SK-N-SH treated with all-trans-retinoic acid at 6 μM for 48 hours (cell line): ENCODE measurements around the gene C5orf47.

Experiments
- ATAC-seq: fragments of 200-7000 bp; cut with Tn5 transposase; 3 replicates; pipeline ENCODE4 v1.9.1; 2020; ENCODE audit warnings: mild to moderate bottlenecking, moderate library complexity
- ARNTL ChIP-seq: fragments of 450-650 bp; formaldehyde crosslinking; IDR thresholded peaks from 2 replicates; pipeline ENCODE4 v1.5.0; 2020; ENCODE audit warnings: low read depth, mild to moderate bottlenecking, moderate library complexity, borderline replicate concordance
- BACH2 ChIP-seq: fragments of 250-450 bp; sonication (Bioruptor Pico); IDR thresholded peaks from 2 replicates; pipeline ENCODE4 v1.9.0; 2021; ENCODE audit warnings: mild to moderate bottlenecking, borderline replicate concordance
- ESRRG ChIP-seq: fragments of 250-450 bp; sonication (Bioruptor Pico); IDR thresholded peaks from 2 replicates; pipeline ENCODE4 v1.6.1; 2021; ENCODE audit warnings: mild to moderate bottlenecking
- GLIS3 ChIP-seq: fragments of 250-450 bp; sonication (Bioruptor Pico); IDR thresholded peaks from 2 replicates; pipeline ENCODE4 v1.5.0; 2020; ENCODE audit warnings: mild to moderate bottlenecking, moderate library complexity
- ISL1 ChIP-seq: fragments of 250-450 bp; sonication (Bioruptor Pico); IDR thresholded peaks from 2 replicates; pipeline ENCODE4 v2.1.2; 2022; ENCODE audit warnings: mild to moderate bottlenecking, moderate library complexity
- PATZ1 ChIP-seq: fragments of 250-450 bp; sonication (Bioruptor Pico); IDR thresholded peaks from 2 replicates; pipeline ENCODE4 v1.8.0; 2020; ENCODE audit warnings: mild to moderate bottlenecking, moderate library complexity, borderline replicate concordance
- POU6F1 ChIP-seq: fragments of 250-450 bp; sonication (Bioruptor Pico); IDR thresholded peaks from 2 replicates; pipeline ENCODE4 v1.8.0; 2021; ENCODE audit warnings: low read depth, mild to moderate bottlenecking, moderate library complexity, borderline replicate concordance
- PPARA ChIP-seq: fragments of 250-450 bp; sonication (Bioruptor Pico); IDR thresholded peaks from 2 replicates; pipeline ENCODE4 v1.5.0; 2020; ENCODE audit warnings: mild to moderate bottlenecking, borderline replicate concordance
- RARB ChIP-seq: fragments of 250-450 bp; sonication (Bioruptor Pico); IDR thresholded peaks from 2 replicates; pipeline ENCODE4 v1.8.0; 2021; ENCODE audit warnings: mild to moderate bottlenecking, moderate library complexity
- SNAI2 ChIP-seq: fragments of 250-450 bp; sonication (Bioruptor Pico); IDR thresholded peaks from 2 replicates; pipeline ENCODE4 v1.5.0; 2020; ENCODE audit warnings: mild to moderate bottlenecking, moderate library complexity
- TCF4 ChIP-seq: fragments of 250-450 bp; sonication (Bioruptor Pico); IDR thresholded peaks from 2 replicates; pipeline ENCODE4 v1.8.0; 2021; ENCODE audit warnings: mild to moderate bottlenecking, moderate library complexity, borderline replicate concordance
- TOX ChIP-seq: fragments of 250-450 bp; sonication (Bioruptor Pico); IDR thresholded peaks from 2 replicates; pipeline ENCODE4 v1.8.0; 2021; ENCODE audit warnings: mild to moderate bottlenecking, moderate library complexity, borderline replicate concordance
- TSHZ2 ChIP-seq: fragments of 250-450 bp; sonication (Bioruptor Pico); IDR thresholded peaks from 2 replicates; pipeline ENCODE4 v1.5.0; 2020; ENCODE audit warnings: mild to moderate bottlenecking, moderate library complexity
- ZC3H10 ChIP-seq: fragments of 250-450 bp; sonication (Bioruptor Pico); IDR thresholded peaks from 2 replicates; pipeline ENCODE4 v1.5.1; 2021; ENCODE audit warnings: mild to moderate bottlenecking, moderate library complexity
- ZFP3 ChIP-seq: fragments of 250-450 bp; sonication (Bioruptor Pico); IDR thresholded peaks from 2 replicates; pipeline ENCODE4 v1.5.0; 2020; ENCODE audit warnings: mild to moderate bottlenecking, moderate library complexity
- ZNF70 ChIP-seq: fragments of 450-650 bp; formaldehyde crosslinking; IDR thresholded peaks from 2 replicates; pipeline ENCODE4 v1.5.0; 2020; ENCODE audit warnings: mild to moderate bottlenecking, moderate library complexity
- ZNF8 ChIP-seq: fragments of 450-650 bp; formaldehyde crosslinking; IDR thresholded peaks from 2 replicates; pipeline ENCODE4 v1.5.0; 2020; ENCODE audit warnings: mild to moderate bottlenecking, moderate library complexity
- TF ChIP-seq, protein P1 (sequence below): fragments of 250-450 bp; sonication (Bioruptor Pico); IDR thresholded peaks from 2 replicates; pipeline ENCODE4 v1.5.1; 2021; ENCODE audit warnings: mild to moderate bottlenecking, moderate library complexity

Gene C5orf47

GRCh38 chr5:174020928-174021304 is 31.9 kb downstream of the C5orf47 start:
- no peak for TF ChIP-seq ZC3H10
- TF ChIP-seq ARNTL (CRISPR knock-in tag) = no peak
- no peak for TF ChIP-seq PATZ1 (CRISPR knock-in tag)
- TF ChIP-seq, protein P1, sequence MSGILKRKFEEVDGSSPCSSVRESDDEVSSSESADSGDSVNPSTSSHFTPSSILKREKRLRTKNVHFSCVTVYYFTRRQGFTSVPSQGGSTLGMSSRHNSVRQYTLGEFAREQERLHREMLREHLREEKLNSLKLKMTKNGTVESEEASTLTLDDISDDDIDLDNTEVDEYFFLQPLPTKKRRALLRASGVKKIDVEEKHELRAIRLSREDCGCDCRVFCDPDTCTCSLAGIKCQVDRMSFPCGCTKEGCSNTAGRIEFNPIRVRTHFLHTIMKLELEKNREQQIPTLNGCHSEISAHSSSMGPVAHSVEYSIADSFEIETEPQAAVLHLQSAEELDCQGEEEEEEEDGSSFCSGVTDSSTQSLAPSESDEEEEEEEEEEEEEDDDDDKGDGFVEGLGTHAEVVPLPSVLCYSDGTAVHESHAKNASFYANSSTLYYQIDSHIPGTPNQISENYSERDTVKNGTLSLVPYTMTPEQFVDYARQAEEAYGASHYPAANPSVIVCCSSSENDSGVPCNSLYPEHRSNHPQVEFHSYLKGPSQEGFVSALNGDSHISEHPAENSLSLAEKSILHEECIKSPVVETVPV (CRISPR knock-in tag) = no peak
- no peak for TF ChIP-seq PPARA (CRISPR knock-in tag)
- TF ChIP-seq ESRRG (CRISPR knock-in tag) = no peak
- no peak for TF ChIP-seq ISL1 (CRISPR knock-in tag)
- no peak for ATAC-seq

GRCh38 chr5:174022384-174023095 is 33.6 kb downstream of the C5orf47 start:
- TF ChIP-seq ZFP3 (CRISPR knock-in tag) (no peak), TCF4 (CRISPR knock-in tag) (no peak), TOX (CRISPR knock-in tag) (no peak), PATZ1 (CRISPR knock-in tag) (no peak), ZNF70 (CRISPR knock-in tag) (no peak), SNAI2 (CRISPR knock-in tag) (no peak), RARB (no peak), TSHZ2 (no peak), GLIS3 (no peak), BACH2 (CRISPR knock-in tag) (no peak), ESRRG (CRISPR knock-in tag) (no peak)
- TF ChIP-seq, protein P1 (CRISPR knock-in tag) = no peak

DNA sequence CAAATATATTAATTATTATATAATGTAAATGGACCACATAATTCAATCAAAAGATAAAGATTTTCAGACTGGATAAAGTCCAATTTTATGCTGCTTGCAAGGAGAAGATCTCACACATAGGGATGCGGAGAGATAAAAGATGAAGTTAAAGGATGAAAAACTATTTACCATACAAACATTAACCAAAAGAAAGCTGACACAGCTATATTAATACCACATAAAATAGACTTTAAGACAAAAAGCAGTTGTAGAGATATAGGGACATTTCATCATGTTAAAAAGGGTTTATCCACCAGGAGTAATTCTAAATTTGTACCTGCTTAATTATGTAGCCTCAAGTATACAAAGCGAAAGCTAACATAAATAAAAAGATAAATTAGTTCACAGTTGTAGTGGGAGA is 41.3 kb downstream of the C5orf47 start:
- no peak for ATAC-seq
- TF ChIP-seq ZNF8 (CRISPR knock-in tag) = no peak

More at GRCh38 chr5:174022384-174023095, 33.6 kb downstream of the C5orf47 start:
- ATAC-seq = no peak

DNA sequence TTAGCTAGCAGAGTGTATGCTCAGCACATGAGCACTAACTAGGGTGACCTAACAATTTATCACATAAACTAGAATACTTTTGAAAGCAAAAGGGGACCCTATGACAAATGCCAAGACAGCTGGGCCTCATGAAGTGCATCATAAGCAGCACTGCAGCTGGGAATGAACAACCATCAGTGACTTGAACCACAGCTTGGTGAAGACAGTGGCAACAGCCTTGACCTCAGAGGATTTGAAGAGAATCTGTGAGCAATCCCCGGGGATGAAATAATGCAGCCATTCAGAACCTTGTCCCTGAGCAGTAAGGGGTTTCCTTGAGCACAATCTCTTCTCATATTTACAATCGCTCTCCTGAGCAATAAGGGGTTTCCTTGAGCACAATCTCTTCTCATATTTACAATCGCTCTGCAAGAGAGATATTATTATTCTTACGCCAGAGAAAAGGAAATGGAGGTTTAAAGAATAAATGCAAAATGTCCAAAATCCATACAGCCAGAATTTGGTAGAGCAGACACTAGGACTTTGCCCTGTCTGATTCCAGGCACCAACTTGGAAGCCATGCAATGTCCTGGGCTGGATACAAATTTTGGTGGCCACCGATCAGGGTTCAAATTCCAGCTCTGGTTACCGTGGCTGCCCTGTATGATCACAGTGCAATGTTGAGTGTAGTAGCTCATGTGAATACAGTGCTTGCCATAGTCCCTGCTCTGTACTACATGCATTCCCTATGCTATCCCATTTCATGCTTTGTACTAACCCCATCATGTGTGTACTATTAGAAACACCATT is 55.7 kb downstream of the C5orf47 start:
- ATAC-seq = no peak
- TF ChIP-seq ZNF70 (CRISPR knock-in tag) = no peak
- TF ChIP-seq PATZ1 (CRISPR knock-in tag) = no peak
- no peak for TF ChIP-seq ESRRG (CRISPR knock-in tag)
- no peak for TF ChIP-seq ARNTL (CRISPR knock-in tag)
- no peak for TF ChIP-seq ISL1 (CRISPR knock-in tag)
- TF ChIP-seq TOX (CRISPR knock-in tag) = no peak
- no peak for TF ChIP-seq ZC3H10
- TF ChIP-seq BACH2 (CRISPR knock-in tag) = no peak
- no peak for TF ChIP-seq ZNF8 (CRISPR knock-in tag)
- TF ChIP-seq POU6F1 = no peak
